ENCODE results near the gene MYLIP.

- TF ChIP-seq CTCF (IDR thresholded peaks at IDR 0.05) (peak; percentile 52 to 92 (median 67)), POLR2A (IDR thresholded peaks at IDR 0.05) (peak; percentile 100)
These were observed at the start of gene MYLIP for GRCh38 chr6:16128759-16129622.
